Panc1 (cell line): ENCODE data around the gene TTBK1. TPM values are rescaled to one million over a fixed set of nuclear protein-coding genes. Genes with fewer than 3 reads are reported as not detected.

Experiments used
- ATAC-seq: fragments of 200-7000 bp; cut with Tn5 transposase; 2 replicates; pipeline ENCODE4 v1.9.1; 2020; ENCODE audit warnings: mild to moderate bottlenecking, moderate library complexity
- BruUV-seq: library from RNA; stranded (reverse); fragments of 400-500 nt; replicated peaks from 2 replicates; lab custom pipeline; 2021; lab: Mats Ljungman, UMichigan
- CTCF ChIA-PET: fragments of 300-600 bp; sonication (Branson Sonifier 250); formaldehyde crosslinking; loops from one replicate; lab custom pipeline; 2022; ENCODE audit warnings: antibody characterized with exemption; lab: Charles Lee
- POLR2A ChIA-PET: fragments of 300-600 bp; sonication (Branson Sonifier 250); formaldehyde crosslinking; loops from one replicate; lab custom pipeline; 2022; ENCODE audit warnings: antibody characterized with exemption; lab: Charles Lee
- DNase-seq: peaks from one replicate; pipeline ENCODE4 v3.0.0-alpha.2; 2010; ENCODE audit warnings: low read depth, low spot score
- H3K27ac ChIP-seq: 2 replicates; pipeline ENCODE4 v1.5.1; 2011; ENCODE audit warnings: mild to moderate bottlenecking, low read length, inconsistent platforms
- H3K27me3 ChIP-seq: fragments of 200-500 bp; sonication (Bioruptor generic); 2 replicates; pipeline ENCODE4 v1.6.0; 2014; ENCODE audit warnings: low read length, inconsistent platforms; ENCODE audit not compliant: control insufficient read depth, insufficient read depth
- H3K36me3 ChIP-seq: fragments of 200-500 bp; sonication (Bioruptor generic); 2 replicates; pipeline ENCODE4 v1.5.1; 2014; ENCODE audit warnings: inconsistent platforms, mild to moderate bottlenecking, low read length, moderate library complexity; ENCODE audit not compliant: control insufficient read depth, insufficient read depth
- H3K4me1 ChIP-seq: 2 replicates; pipeline ENCODE4 v1.5.1; 2011; ENCODE audit warnings: inconsistent platforms, mild to moderate bottlenecking, low read length, moderate library complexity; ENCODE audit not compliant: control insufficient read depth, insufficient read depth
- H3K4me3 ChIP-seq, 2 experiments: 2 replicates each; pipeline ENCODE4 v1.5.1; 2011 to 2012; ENCODE audit warnings: low read depth in 2 of 2, low read length in 2 of 2, mild to moderate bottlenecking in 2 of 2, inconsistent platforms in 1 of 2, moderate library complexity in 1 of 2
- H3K9me3 ChIP-seq: fragments of 200-500 bp; sonication (Bioruptor generic); 2 replicates; pipeline ENCODE4 v1.5.1; 2014; ENCODE audit warnings: low read depth, mild to moderate bottlenecking, inconsistent platforms, low read length, moderate library complexity; ENCODE audit not compliant: control insufficient read depth, insufficient read depth
- POLR2AphosphoS5 ChIP-seq: IDR thresholded peaks from 2 replicates; pipeline ENCODE4 v1.6.1; 2012; ENCODE audit warnings: mild to moderate bottlenecking, low read depth, low read length, moderate library complexity
- REST ChIP-seq, 2 experiments: IDR thresholded peaks; 2 replicates each; pipeline ENCODE4 v1.6.1; 2011 to 2012; ENCODE audit warnings: low read depth in 2 of 2, control low read depth in 1 of 2, low read length in 1 of 2, mild to moderate bottlenecking in 1 of 2, moderate library complexity in 1 of 2; ENCODE audit not compliant: insufficient read depth in 1 of 2
- SIN3A ChIP-seq: IDR thresholded peaks from 2 replicates; pipeline ENCODE4 v1.6.1; 2012; ENCODE audit warnings: low read depth, mild to moderate bottlenecking, low read length, moderate library complexity, borderline replicate concordance; ENCODE audit not compliant: insufficient read depth
- TCF7L2 ChIP-seq: IDR thresholded peaks from 2 replicates; pipeline ENCODE4 v1.6.1; 2011; ENCODE audit warnings: mild to moderate bottlenecking, low read depth, low read length, inconsistent platforms
- in situ Hi-C: cut with HindIII; loops from 2 replicates; pipeline ENCODE4 v1.10.0; 2016; ENCODE audit warnings: low sequenced_read_pairs, low pct_unique_long_range_greater_than_20kb
- intact Hi-C: fragments of 100-400 bp; cut with micrococcal nuclease; formaldehyde crosslinking; loops from one replicate; pipeline ENCODE4 v1.10.0; 2022; ENCODE audit not compliant: unreplicated experiment
- total RNA-seq: library from RNA; stranded (reverse); gene quantifications from one replicate; pipeline ENCODE4 v1.2.1, GENCODE V29; 2021; ENCODE audit not compliant: unreplicated experiment
- TF ChIP-seq, protein P1 (sequence below): fragments of 450-650 bp; IDR thresholded peaks from 2 replicates; pipeline ENCODE4 v1.5.1; 2017; ENCODE audit warnings: mild to moderate bottlenecking

The TTBK1 gene
- total RNA-seq, 1 experiment from 2014 or later: 0.10 TPM

GRCh38 chr6:43216200-43216599 lies 27.1 kb upstream of the TTBK1 start:
- no peaks in the 10 kb centered on the region; the same call in 1 of the 2 replicates for H3K36me3 ChIP-seq
- TF ChIP-seq REST (IDR thresholded peaks at IDR 0.05; ENCODE audit: insufficient read depth in 1 of 2, low read depth in 2 of 2, low read length in 1 of 2) (no peak), TCF7L2 (no peak), SIN3A (no peak), POLR2AphosphoS5 (no peak)
- TF ChIP-seq, protein P1, sequence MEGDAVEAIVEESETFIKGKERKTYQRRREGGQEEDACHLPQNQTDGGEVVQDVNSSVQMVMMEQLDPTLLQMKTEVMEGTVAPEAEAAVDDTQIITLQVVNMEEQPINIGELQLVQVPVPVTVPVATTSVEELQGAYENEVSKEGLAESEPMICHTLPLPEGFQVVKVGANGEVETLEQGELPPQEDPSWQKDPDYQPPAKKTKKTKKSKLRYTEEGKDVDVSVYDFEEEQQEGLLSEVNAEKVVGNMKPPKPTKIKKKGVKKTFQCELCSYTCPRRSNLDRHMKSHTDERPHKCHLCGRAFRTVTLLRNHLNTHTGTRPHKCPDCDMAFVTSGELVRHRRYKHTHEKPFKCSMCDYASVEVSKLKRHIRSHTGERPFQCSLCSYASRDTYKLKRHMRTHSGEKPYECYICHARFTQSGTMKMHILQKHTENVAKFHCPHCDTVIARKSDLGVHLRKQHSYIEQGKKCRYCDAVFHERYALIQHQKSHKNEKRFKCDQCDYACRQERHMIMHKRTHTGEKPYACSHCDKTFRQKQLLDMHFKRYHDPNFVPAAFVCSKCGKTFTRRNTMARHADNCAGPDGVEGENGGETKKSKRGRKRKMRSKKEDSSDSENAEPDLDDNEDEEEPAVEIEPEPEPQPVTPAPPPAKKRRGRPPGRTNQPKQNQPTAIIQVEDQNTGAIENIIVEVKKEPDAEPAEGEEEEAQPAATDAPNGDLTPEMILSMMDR: no peak
- H3K4me3 ChIP-seq: no peak overlapping the region
- H3K27me3 ChIP-seq: no peaks in the 10 kb centered on the region
- no peaks in the 10 kb centered on the region for H3K9me3 ChIP-seq
- intact Hi-C loops (no loop called here), in situ Hi-C loops (no loop called here)
- no TSS peak for BruUV-seq
- H3K27ac ChIP-seq: no peak overlapping the region
- H3K4me1 ChIP-seq: no peaks in the 10 kb centered on the region
- ChIA-PET POLR2A (no interaction called here), CTCF (interaction anchor here (0.5 kb wide), 1 partner anchor 214 kb away, joined by 3 read pairs; no protein-coding TSS in a partner anchor)
- ATAC-seq (no peak), DNase-seq (no peak)

GRCh38 chr6:43217351-43217750 lies 25.9 kb upstream of the TTBK1 start:
- Histone ChIP-seq H3K9me3 (no peaks in the 10 kb centered on the region), H3K4me3 (no peak overlapping the region), H3K27ac (no peak overlapping the region), H3K36me3 (no peaks in the 10 kb centered on the region; the same call in 1 of the 2 replicates), H3K4me1 (peaks cover 5% of the 10 kb centered on the region; the same call in 1 of the 2 replicates), H3K27me3 (no peaks in the 10 kb centered on the region)
- BruUV-seq: no TSS peak
- ATAC-seq: no peak
- no peak for TF ChIP-seq REST (IDR thresholded peaks at IDR 0.05; ENCODE audit: insufficient read depth in 1 of 2, low read depth in 2 of 2, low read length in 1 of 2)
- no peak for TF ChIP-seq POLR2AphosphoS5
- TF ChIP-seq TCF7L2: no peak
- no peak for TF ChIP-seq SIN3A
- TF ChIP-seq, protein P1: no peak
- no peak for DNase-seq
- ChIA-PET CTCF (no interaction called here), POLR2A (no interaction called here)
- intact Hi-C loops: no loop called here
- in situ Hi-C loops: no loop called here
